ENCODE data around the gene GNG7. TPM values are rescaled to one million over a fixed set of nuclear protein-coding genes. Genes with fewer than 3 reads are reported as not detected.
"Not testable (repeated sequence)": the region's sequence is repeated elsewhere in the genome, so short reads cannot be mapped to it uniquely, and the experiment has no call there.

The GNG7 gene
- total RNA-seq, 2 donors from 2014 or later: 8.7 to 22.9 TPM

GRCh38 chr19:2561221-2561620 lies 141.3 kb downstream of the GNG7 start:
- no peak overlapping the region for H3K4me3 ChIP-seq
- H3K27ac ChIP-seq: no peak overlapping the region
- H3K36me3 ChIP-seq: no peaks in the 10 kb centered on the region
- H3K9me3 ChIP-seq: no peaks in the 10 kb centered on the region
- no peak for TF ChIP-seq CTCF (IDR thresholded peaks at IDR 0.05)
- TF ChIP-seq POLR2A (IDR thresholded peaks at IDR 0.05): no peak
- no peak for TF ChIP-seq POLR2AphosphoS5 (IDR thresholded peaks at IDR 0.05)
- 91% methylated on average over 5 of the region's 5 CpGs for WGBS
- no peak for DNase-seq (ENCODE audit: low spot score)
- intact Hi-C loops (cut with DNase I): no loop called here
- H3K27me3 ChIP-seq (replicated peaks; ENCODE audit: insufficient read depth): no peaks in the 10 kb centered on the region
- no peaks in the 10 kb centered on the region for H3K4me1 ChIP-seq (replicated peaks)

GRCh38 chr19:2560369-2560768 lies 142.1 kb downstream of the GNG7 start:
- H3K27ac ChIP-seq: no peak overlapping the region
- WGBS: 95% methylated on average over 13 of the region's 13 CpGs
- no peaks in the 10 kb centered on the region for H3K9me3 ChIP-seq
- H3K27me3 ChIP-seq (replicated peaks; ENCODE audit: insufficient read depth): no peaks in the 10 kb centered on the region
- intact Hi-C loops (cut with DNase I): no loop called here
- no peaks in the 10 kb centered on the region for H3K4me1 ChIP-seq (replicated peaks)
- DNase-seq (ENCODE audit: low spot score): no peak
- TF ChIP-seq POLR2A (IDR thresholded peaks at IDR 0.05): no peak
- TF ChIP-seq POLR2AphosphoS5 (IDR thresholded peaks at IDR 0.05): no peak
- TF ChIP-seq CTCF (IDR thresholded peaks at IDR 0.05): no peak
- no peak overlapping the region for H3K4me3 ChIP-seq
- H3K36me3 ChIP-seq: no peaks in the 10 kb centered on the region

- Histone ChIP-seq H3K36me3 (no peaks in the 10 kb centered on the region), H3K4me1 (replicated peaks) (no peaks in the 10 kb centered on the region), H3K27ac (no peak overlapping the region), H3K9me3 (no peaks in the 10 kb centered on the region), H3K4me3 (no peak overlapping the region), H3K27me3 (replicated peaks; ENCODE audit: insufficient read depth) (no peaks in the 10 kb centered on the region)
- 100% methylated on average over 2 of the region's 2 CpGs for WGBS
- intact Hi-C loops (cut with DNase I): no loop called here
- no peak for DNase-seq (ENCODE audit: low spot score)
- no peak for TF ChIP-seq POLR2AphosphoS5 (IDR thresholded peaks at IDR 0.05)
- TF ChIP-seq POLR2A (IDR thresholded peaks at IDR 0.05): no peak
- TF ChIP-seq CTCF (IDR thresholded peaks at IDR 0.05): no peak
Measured at GRCh38 chr19:2558543-2558942, 144.0 kb downstream of the GNG7 start.

GRCh38 chr19:2558131-2558530 lies 144.4 kb downstream of the GNG7 start:
- 78% methylated on average over 7 of the region's 7 CpGs for WGBS
- DNase-seq (ENCODE audit: low spot score); H3K4me1 ChIP-seq (replicated peaks); H3K27ac ChIP-seq; H3K36me3 ChIP-seq; intact Hi-C loops (cut with DNase I); H3K9me3 ChIP-seq; H3K27me3 ChIP-seq (replicated peaks; ENCODE audit: insufficient read depth); H3K4me3 ChIP-seq: not testable (repeated sequence)

- 85% methylated on average over 17 of the region's 17 CpGs for WGBS
Measured at GRCh38 chr19:2557093-2557440, 145.4 kb downstream of the GNG7 start.

More at GRCh38 chr19:2557093-2557440, 145.4 kb downstream of the GNG7 start:
- Histone ChIP-seq H3K9me3 (no peaks in the 10 kb centered on the region), H3K27ac (no peak overlapping the region), H3K4me1 (replicated peaks) (no peaks in the 10 kb centered on the region), H3K36me3 (no peaks in the 10 kb centered on the region), H3K4me3 (no peak overlapping the region), H3K27me3 (replicated peaks; ENCODE audit: insufficient read depth) (no peaks in the 10 kb centered on the region)
- DNase-seq (ENCODE audit: low spot score): no peak
- intact Hi-C loops (cut with DNase I): no loop called here
- TF ChIP-seq CTCF (IDR thresholded peaks at IDR 0.05) (no peak), POLR2A (IDR thresholded peaks at IDR 0.05) (no peak), POLR2AphosphoS5 (IDR thresholded peaks at IDR 0.05) (no peak)
